D721Med (cell line): ENCODE data around the gene NDUFAF8.

Experiments
- DNase-seq: peaks from one replicate; pipeline ENCODE4 v3.0.0; 2011; ENCODE audit warnings: low spot score; ENCODE audit not compliant: insufficient read length
- FAIRE-seq: peaks from 2 replicates; lab custom pipeline; 2011; peaks lifted over from hg19 to GRCh38; lab: Jason Lieb, UNC
- CTCF ChIP-seq: IDR thresholded peaks from 2 replicates; pipeline ENCODE4 v1.5.1; 2012; ENCODE audit warnings: mild to moderate bottlenecking, control low read depth; ENCODE audit not compliant: insufficient read depth; ENCODE audit errors: missing control alignments

Gene NDUFAF8

DNA sequence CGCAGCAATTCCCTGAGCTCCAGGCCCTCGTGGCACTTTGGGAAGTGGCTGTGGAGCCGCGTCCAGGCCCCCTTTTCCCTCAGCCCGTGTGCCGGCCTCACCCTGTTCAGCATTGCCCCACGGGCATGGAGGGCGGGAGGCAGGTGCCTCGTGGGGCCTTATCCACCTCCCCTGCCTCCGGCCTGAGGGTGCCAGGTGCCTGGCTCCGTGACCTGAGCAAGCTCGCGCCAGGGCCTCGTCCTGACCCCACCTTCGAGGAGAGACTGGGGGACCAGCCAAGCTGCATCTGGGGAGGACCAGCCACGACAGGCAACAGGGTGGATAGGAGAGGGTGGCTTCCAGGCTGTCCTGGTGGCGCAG, 46.1 kb upstream of the NDUFAF8 start:
- no peak for TF ChIP-seq CTCF
- FAIRE-seq = no peak
- DNase-seq = no peak

GRCh38 chr17:81193470-81194224, 45.5 kb upstream of the NDUFAF8 start:
- no peak for TF ChIP-seq CTCF
- FAIRE-seq (no peak), DNase-seq (no peak)

GRCh38 chr17:81194225-81194760, 44.8 kb upstream of the NDUFAF8 start:
- DNase-seq = no peak
- no peak for FAIRE-seq
- no peak for TF ChIP-seq CTCF

GRCh38 chr17:81194941-81195901, 43.9 kb upstream of the NDUFAF8 start:
- no peak for TF ChIP-seq CTCF
- DNase-seq = no peak
- no peak for FAIRE-seq

DNA sequence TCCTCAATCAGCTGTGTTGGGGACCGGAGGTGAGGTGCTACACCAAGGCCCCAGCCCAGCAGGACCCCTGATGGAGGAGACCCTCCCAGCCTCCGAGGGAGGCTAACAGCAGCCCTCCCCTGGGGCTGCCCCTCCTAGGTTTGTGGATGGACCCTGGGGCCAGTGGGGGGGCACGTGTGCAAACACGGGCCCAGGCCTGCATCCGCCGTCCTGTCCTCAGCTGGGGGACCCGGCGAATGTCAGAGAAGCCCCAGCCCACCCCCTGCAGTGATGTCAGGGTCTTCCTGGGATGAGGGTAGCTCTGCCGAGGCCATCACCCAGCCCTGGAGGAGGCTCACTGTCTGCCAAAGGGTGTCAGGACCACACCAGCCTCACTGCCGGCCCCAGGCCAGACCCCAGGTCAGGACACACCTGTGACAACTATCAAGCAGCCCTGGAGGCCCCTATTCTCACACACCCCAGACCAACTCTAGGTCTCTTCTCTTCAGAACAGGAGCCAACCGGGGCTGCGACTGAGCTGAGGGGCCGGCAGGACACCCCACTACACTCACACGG, 43.1 kb upstream of the NDUFAF8 start:
- FAIRE-seq (no peak), DNase-seq (no peak)
- no peak for TF ChIP-seq CTCF

- TF ChIP-seq CTCF = no peak
- FAIRE-seq (no peak), DNase-seq (no peak)
Measured at GRCh38 chr17:81196505-81197408, 42.4 kb upstream of the NDUFAF8 start.
